Loucy (cell line): ENCODE data around the gene ATXN2L.

Source experiments
- CTCF ChIP-seq: fragments of 200-600 bp; sonication (generic); conservative IDR thresholded peaks from 2 replicates; pipeline ENCODE4 v1.5.1; 2014; ENCODE audit warnings: mild to moderate bottlenecking, antibody characterized with exemption, low read length
- EZH2phosphoT487 ChIP-seq: fragments of 200-600 bp; IDR thresholded peaks from 2 replicates; pipeline ENCODE4 v1.6.1; 2018; ENCODE audit warnings: antibody characterized with exemption, mild to moderate bottlenecking, moderate library complexity, borderline replicate concordance

- no peak for TF ChIP-seq CTCF
- no peak for TF ChIP-seq EZH2phosphoT487
Observed at GRCh38 chr16:28834873-28835863, 12.4 kb downstream of the ATXN2L start.
